Parathyroid adenoma (tissue), 2 donors: ENCODE data around the gene FAM228B.

Source experiments
- H2AFZ ChIP-seq: fragments of 300-600 bp; sonication (generic); one replicate; pipeline ENCODE4 v1.7.0; 2017; ENCODE audit warnings: antibody characterized with exemption, mild to moderate bottlenecking
- H3K27ac ChIP-seq: fragments of 300-600 bp; sonication (generic); one replicate; pipeline ENCODE4 v1.7.0; 2017
- H3K27me3 ChIP-seq: fragments of 300-600 bp; sonication (generic); one replicate; pipeline ENCODE4 v1.7.0; 2017; ENCODE audit warnings: low read length; ENCODE audit not compliant: control insufficient read depth, insufficient read depth
- H3K36me3 ChIP-seq: fragments of 300-600 bp; sonication (generic); one replicate; pipeline ENCODE4 v1.7.0; 2017; ENCODE audit warnings: low read length; ENCODE audit not compliant: control insufficient read depth, insufficient read depth
- H3K4me1 ChIP-seq: fragments of 300-600 bp; sonication (generic); one replicate; pipeline ENCODE4 v1.7.0; 2017; ENCODE audit warnings: control low read depth
- H3K4me2 ChIP-seq: fragments of 300-600 bp; sonication (generic); one replicate; pipeline ENCODE4 v1.7.0; 2017; ENCODE audit warnings: low read length
- H3K4me3 ChIP-seq: fragments of 300-600 bp; sonication (generic); one replicate; pipeline ENCODE4 v1.7.0; 2017; ENCODE audit warnings: low read depth, low read length
- H3K79me2 ChIP-seq: fragments of 300-600 bp; sonication (generic); one replicate; pipeline ENCODE4 v1.7.0; 2017; ENCODE audit warnings: control low read depth
- H3K9ac ChIP-seq: fragments of 300-600 bp; sonication (generic); one replicate; pipeline ENCODE4 v1.7.0; 2017; ENCODE audit warnings: mild to moderate bottlenecking
- H3K9me3 ChIP-seq: fragments of 300-600 bp; sonication (generic); one replicate; pipeline ENCODE4 v1.7.0; 2017; ENCODE audit warnings: low read length; ENCODE audit not compliant: control insufficient read depth
- CTCF ChIP-seq: fragments of 300-600 bp; sonication (generic); IDR thresholded peaks from one replicate; pipeline ENCODE4 v1.7.0; 2017; ENCODE audit warnings: antibody characterized with exemption, mild to moderate bottlenecking
- donor health status: primary hyperparathyroidism.

FAM228B gene

DNA sequence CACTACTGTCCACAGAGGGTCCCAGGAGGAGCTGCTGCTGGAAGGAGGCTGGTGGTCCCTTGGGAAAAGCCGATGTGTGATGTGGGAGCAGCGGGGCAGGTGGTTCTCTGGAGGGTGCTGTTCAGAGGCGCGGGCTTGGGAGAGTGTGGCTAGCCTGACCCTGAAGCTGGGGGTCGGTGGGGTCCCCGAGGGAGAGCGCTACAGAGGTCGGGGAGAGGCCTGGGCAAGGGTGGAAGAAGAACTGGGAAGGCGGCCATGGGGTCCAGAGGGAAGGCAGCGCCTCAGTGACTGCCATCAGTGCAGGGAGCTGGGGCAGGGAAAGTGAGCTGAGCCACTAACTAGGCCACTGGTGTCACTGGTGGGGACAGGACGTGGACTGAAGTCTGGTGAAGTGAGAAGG lies 84.1 kb downstream of the FAM228B start:
- H3K27ac ChIP-seq = no peak overlapping the region
- no peaks in the 10 kb centered on the region for H3K36me3 ChIP-seq
- no peaks in the 10 kb centered on the region for H3K79me2 ChIP-seq
- H3K4me2 ChIP-seq = no peak overlapping the region
- H2AFZ ChIP-seq = no peak overlapping the region
- no peaks in the 10 kb centered on the region for H3K9me3 ChIP-seq
- H3K27me3 ChIP-seq = no peaks in the 10 kb centered on the region
- no peaks in the 10 kb centered on the region for H3K4me1 ChIP-seq
- TF ChIP-seq CTCF = no peak
- H3K4me3 ChIP-seq = no peak overlapping the region
- H3K9ac ChIP-seq = no peak overlapping the region

DNA sequence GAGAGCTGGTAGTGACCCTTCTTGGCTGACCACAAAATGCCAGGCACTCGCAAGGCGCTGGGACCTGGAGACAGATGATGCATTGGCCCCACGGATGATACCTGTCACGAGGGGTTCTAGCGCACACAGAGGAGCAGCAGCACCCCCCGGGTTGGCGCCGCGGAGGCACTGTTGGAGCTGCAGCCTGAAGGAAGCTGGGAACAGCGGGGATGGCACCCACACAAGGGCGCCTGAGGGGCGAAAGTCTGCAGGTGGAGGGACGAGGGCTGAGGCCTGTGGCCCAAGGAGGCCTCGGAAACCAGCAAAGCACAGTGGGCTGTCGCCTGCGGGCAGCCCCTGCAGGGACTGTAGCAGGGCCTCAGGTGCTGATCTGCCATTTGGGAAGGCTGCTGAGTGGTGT lies 85.2 kb downstream of the FAM228B start:
- H3K79me2 ChIP-seq = no peaks in the 10 kb centered on the region
- H3K4me2 ChIP-seq = no peak overlapping the region
- H3K4me1 ChIP-seq = no peaks in the 10 kb centered on the region
- H3K27me3 ChIP-seq = no peaks in the 10 kb centered on the region
- H3K4me3 ChIP-seq = no peak overlapping the region
- no peak overlapping the region for H3K27ac ChIP-seq
- TF ChIP-seq CTCF = no peak
- no peaks in the 10 kb centered on the region for H3K9me3 ChIP-seq
- no peaks in the 10 kb centered on the region for H3K36me3 ChIP-seq
- no peak overlapping the region for H2AFZ ChIP-seq
- H3K9ac ChIP-seq = no peak overlapping the region

DNA sequence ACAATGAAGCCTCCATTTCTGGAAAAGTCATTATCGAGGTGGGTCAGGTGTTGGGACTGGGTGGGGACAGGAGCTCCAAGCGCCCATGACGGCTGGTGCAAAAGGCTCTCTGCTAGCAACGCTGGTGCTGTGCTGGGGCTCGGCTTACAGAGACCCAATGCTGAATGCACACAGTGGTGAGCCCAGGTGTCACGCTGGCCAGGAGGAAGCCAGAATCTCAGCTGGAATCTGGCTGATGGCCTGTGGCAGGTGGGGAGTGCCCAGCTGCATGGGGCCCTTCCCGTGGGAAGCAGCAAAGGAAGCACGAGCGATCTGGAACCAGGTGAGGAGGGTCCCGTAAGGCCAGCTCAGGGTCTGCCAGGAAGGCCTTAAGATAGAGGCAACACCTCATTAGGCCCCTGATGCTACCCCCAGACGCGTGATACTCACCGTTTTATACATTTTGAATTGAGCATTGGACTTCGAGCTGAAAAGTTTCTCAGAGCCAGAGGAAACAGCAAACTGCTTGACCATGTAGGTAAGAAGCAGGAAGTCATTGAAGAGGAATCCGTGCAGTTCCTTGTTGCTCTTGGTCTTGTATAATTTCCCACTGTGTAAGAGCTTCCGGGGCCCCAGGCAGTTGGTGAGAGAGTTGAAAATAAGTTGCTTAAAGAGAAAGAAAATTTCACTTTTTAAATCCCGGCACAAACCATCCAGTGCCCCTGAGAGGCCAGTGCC lies 86.3 kb downstream of the FAM228B start:
- H2AFZ ChIP-seq = no peak overlapping the region
- no peak for TF ChIP-seq CTCF

GRCh38 chr2:24210106-24210455 lies 86.8 kb downstream of the FAM228B start:
- no peak overlapping the region for H3K4me2 ChIP-seq
- H3K27me3 ChIP-seq = no peaks in the 10 kb centered on the region
- no peak overlapping the region for H2AFZ ChIP-seq
- no peak overlapping the region for H3K4me3 ChIP-seq
- H3K27ac ChIP-seq = no peak overlapping the region
- no peak overlapping the region for H3K9ac ChIP-seq
- H3K9me3 ChIP-seq = no peaks in the 10 kb centered on the region
- no peaks in the 10 kb centered on the region for H3K36me3 ChIP-seq
- H3K4me1 ChIP-seq = no peaks in the 10 kb centered on the region
- H3K79me2 ChIP-seq = no peaks in the 10 kb centered on the region
- TF ChIP-seq CTCF = no peak

More for the DNA sequence above, 86.3 kb downstream of the FAM228B start:
- Histone ChIP-seq H3K4me3 (no peak overlapping the region), H3K9me3 (no peaks in the 10 kb centered on the region), H3K36me3 (no peaks in the 10 kb centered on the region), H3K79me2 (no peaks in the 10 kb centered on the region), H3K4me2 (no peak overlapping the region), H3K4me1 (no peaks in the 10 kb centered on the region), H3K9ac (no peak overlapping the region), H3K27me3 (no peaks in the 10 kb centered on the region), H3K27ac (no peak overlapping the region)

DNA sequence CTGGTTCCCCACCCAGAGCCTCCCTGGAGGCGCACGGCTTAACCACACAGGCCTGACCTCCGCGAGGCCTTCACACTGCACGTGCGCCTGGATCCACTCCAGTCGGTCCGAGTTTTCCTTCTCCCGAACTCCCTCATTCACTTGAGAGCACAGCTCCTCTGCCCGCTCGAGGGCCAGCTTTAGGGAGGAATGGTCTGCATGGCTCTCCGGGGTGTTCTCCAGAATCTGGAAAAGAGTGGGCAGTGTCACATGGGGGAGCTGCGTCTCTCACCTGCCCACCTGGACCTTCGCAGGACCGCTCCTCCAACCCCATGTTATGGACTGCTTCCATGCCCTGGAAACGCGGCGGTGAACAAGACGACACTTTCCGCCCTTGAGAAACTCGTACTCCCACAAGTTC lies 87.5 kb downstream of the FAM228B start:
- H3K4me1 ChIP-seq = no peaks in the 10 kb centered on the region
- no peak overlapping the region for H2AFZ ChIP-seq
- H3K79me2 ChIP-seq = no peaks in the 10 kb centered on the region
- H3K9me3 ChIP-seq = no peaks in the 10 kb centered on the region
- TF ChIP-seq CTCF = no peak
- no peak overlapping the region for H3K4me2 ChIP-seq
- H3K4me3 ChIP-seq = no peak overlapping the region
- no peaks in the 10 kb centered on the region for H3K36me3 ChIP-seq
- H3K27me3 ChIP-seq = no peaks in the 10 kb centered on the region
- H3K9ac ChIP-seq = no peak overlapping the region
- H3K27ac ChIP-seq = no peak overlapping the region
